Caco-2 (cell line): ENCODE data around the gene SPC25. TPM values are rescaled to one million over a fixed set of nuclear protein-coding genes. Genes with fewer than 3 reads are reported as not detected.

ENCODE experiments used
- BruUV-seq: library from RNA; stranded (reverse); fragments of 400-500 nt; replicated peaks from 2 replicates; lab custom pipeline; 2021; lab: Mats Ljungman, UMichigan
- CTCF ChIA-PET: fragments of 300-600 bp; sonication (Branson Sonifier 250); formaldehyde crosslinking; loops from one replicate; lab custom pipeline; 2022; ENCODE audit warnings: antibody characterized with exemption; lab: Charles Lee
- POLR2A ChIA-PET: fragments of 300-600 bp; sonication (Branson Sonifier 250); formaldehyde crosslinking; loops from one replicate; lab custom pipeline; 2022; ENCODE audit warnings: antibody characterized with exemption; lab: Charles Lee
- DNase-seq, 2 experiments: peaks; one replicate each; pipeline versions ENCODE4 v3.0.0 to v3.0.0-alpha.2; 2020 to 2022
- H3K27me3 ChIP-seq: replicated peaks from 2 replicates; pipeline ENCODE4 v1.6.0; 2011; ENCODE audit warnings: low read length; ENCODE audit not compliant: control insufficient read depth, insufficient read depth
- H3K36me3 ChIP-seq: 2 replicates; pipeline ENCODE4 v1.5.1; 2011; ENCODE audit warnings: low read length; ENCODE audit not compliant: control insufficient read depth, insufficient read depth
- H3K4me1 ChIP-seq: fragments of 250-450 bp; sonication (Bioruptor Pico); 2 replicates; pipeline ENCODE4 v1.5.1; 2020; ENCODE audit warnings: mild to moderate bottlenecking
- H3K4me3 ChIP-seq: 2 replicates; pipeline ENCODE4 v1.5.1; 2011; ENCODE audit warnings: low read depth, mild to moderate bottlenecking, control low read depth, low read length
- H3K9me3 ChIP-seq: fragments of 250-450 bp; sonication (Bioruptor Pico); 2 replicates; pipeline ENCODE4 v1.5.1; 2020; ENCODE audit warnings: mild to moderate bottlenecking, moderate library complexity
- H3K27ac Mint-ChIP-seq: one replicate; pipeline ENCODE4 v1.8.0; 2022; ENCODE audit warnings: mixed read lengths; ENCODE audit not compliant: unreplicated experiment
- H3K27me3 Mint-ChIP-seq: one replicate; pipeline ENCODE4 v1.8.0; 2022; ENCODE audit warnings: mixed read lengths; ENCODE audit not compliant: insufficient read depth, unreplicated experiment
- H3K36me3 Mint-ChIP-seq: one replicate; pipeline ENCODE4 v1.8.0; 2022; ENCODE audit warnings: mild to moderate bottlenecking, mixed read lengths; ENCODE audit not compliant: insufficient read depth, unreplicated experiment
- H3K4me1 Mint-ChIP-seq: one replicate; pipeline ENCODE4 v1.8.0; 2022; ENCODE audit warnings: low read depth, mixed read lengths; ENCODE audit not compliant: unreplicated experiment
- H3K4me3 Mint-ChIP-seq: one replicate; pipeline ENCODE4 v1.8.0; 2022; ENCODE audit warnings: mild to moderate bottlenecking, moderate library complexity, mixed read lengths; ENCODE audit not compliant: unreplicated experiment
- H3K9me3 Mint-ChIP-seq: one replicate; pipeline ENCODE4 v1.8.0; 2022; ENCODE audit warnings: mixed read lengths; ENCODE audit not compliant: unreplicated experiment
- intact Hi-C: fragments of 100-400 bp; cut with micrococcal nuclease; formaldehyde crosslinking; loops from one replicate; pipeline ENCODE4 v1.10.0; 2022; ENCODE audit not compliant: unreplicated experiment
- total RNA-seq: library from RNA; stranded (reverse); gene quantifications from 2 replicates; pipeline ENCODE4 v1.2.3, GENCODE V29; 2022
- TF ChIP-seq, protein P1 (sequence below), 2 experiments: fragments of 200-600 bp in 1 of 2; IDR thresholded peaks; 1 replicate in 1 of 2; 2 replicates in 1 of 2; pipeline versions ENCODE4 v1.5.1 to v1.8.0; 2011 to 2022; ENCODE audit warnings: antibody characterized with exemption in 1 of 2, control low read depth in 1 of 2, inconsistent platforms in 1 of 2, low read depth in 1 of 2, low read length in 1 of 2, mild to moderate bottlenecking in 1 of 2, moderate library complexity in 1 of 2; ENCODE audit not compliant: insufficient read depth in 1 of 2, severe bottlenecking in 1 of 2, unreplicated experiment in 1 of 2

The SPC25 gene
- total RNA-seq, 1 experiment from 2014 or later: 32.6 TPM

DNA sequence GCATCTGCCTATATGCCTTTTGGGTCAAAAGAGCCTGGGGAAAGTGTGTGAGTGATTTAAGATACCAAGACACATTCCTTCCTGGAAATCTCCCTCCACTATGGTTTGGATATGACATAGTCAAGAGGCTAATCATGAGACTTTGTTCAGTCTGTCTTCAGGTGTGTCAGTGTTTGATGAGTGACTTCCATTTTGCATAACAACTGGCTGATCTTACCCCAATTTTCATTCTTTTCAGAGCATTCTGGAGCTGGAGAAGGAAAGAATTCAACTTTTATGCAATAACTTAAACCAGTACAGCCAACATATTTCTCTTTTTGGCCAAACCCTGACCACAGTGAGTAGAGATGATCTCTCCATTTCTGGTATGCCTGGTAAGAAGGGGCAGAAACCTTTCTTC, 39.4 kb downstream of the SPC25 start:
- DNase-seq: no peak
- no peak overlapping the region for H3K4me3 Mint-ChIP-seq
- TF ChIP-seq, protein P1, sequence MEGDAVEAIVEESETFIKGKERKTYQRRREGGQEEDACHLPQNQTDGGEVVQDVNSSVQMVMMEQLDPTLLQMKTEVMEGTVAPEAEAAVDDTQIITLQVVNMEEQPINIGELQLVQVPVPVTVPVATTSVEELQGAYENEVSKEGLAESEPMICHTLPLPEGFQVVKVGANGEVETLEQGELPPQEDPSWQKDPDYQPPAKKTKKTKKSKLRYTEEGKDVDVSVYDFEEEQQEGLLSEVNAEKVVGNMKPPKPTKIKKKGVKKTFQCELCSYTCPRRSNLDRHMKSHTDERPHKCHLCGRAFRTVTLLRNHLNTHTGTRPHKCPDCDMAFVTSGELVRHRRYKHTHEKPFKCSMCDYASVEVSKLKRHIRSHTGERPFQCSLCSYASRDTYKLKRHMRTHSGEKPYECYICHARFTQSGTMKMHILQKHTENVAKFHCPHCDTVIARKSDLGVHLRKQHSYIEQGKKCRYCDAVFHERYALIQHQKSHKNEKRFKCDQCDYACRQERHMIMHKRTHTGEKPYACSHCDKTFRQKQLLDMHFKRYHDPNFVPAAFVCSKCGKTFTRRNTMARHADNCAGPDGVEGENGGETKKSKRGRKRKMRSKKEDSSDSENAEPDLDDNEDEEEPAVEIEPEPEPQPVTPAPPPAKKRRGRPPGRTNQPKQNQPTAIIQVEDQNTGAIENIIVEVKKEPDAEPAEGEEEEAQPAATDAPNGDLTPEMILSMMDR (IDR thresholded peaks at IDR 0.05; ENCODE audit: insufficient read depth in 1 of 2, low read depth in 1 of 2, low read length in 1 of 2, severe bottlenecking in 1 of 2, unreplicated experiment in 1 of 2): no peak
- ChIA-PET CTCF (no interaction called here), POLR2A (no interaction called here)
- H3K4me1 Mint-ChIP-seq: no peaks in the 10 kb centered on the region
- H3K27ac Mint-ChIP-seq: no peak overlapping the region
- H3K36me3 Mint-ChIP-seq: peaks cover 30% of the 10 kb centered on the region
- Histone ChIP-seq H3K4me3 (no peak overlapping the region), H3K27me3 (no peaks in the 10 kb centered on the region), H3K36me3 (no peaks in the 10 kb centered on the region), H3K4me1 (no peaks in the 10 kb centered on the region), H3K9me3 (no peaks in the 10 kb centered on the region)
- BruUV-seq: no TSS peak
- no peaks in the 10 kb centered on the region for H3K27me3 Mint-ChIP-seq
- intact Hi-C loops: no loop called here
- no peaks in the 10 kb centered on the region for H3K9me3 Mint-ChIP-seq

DNA sequence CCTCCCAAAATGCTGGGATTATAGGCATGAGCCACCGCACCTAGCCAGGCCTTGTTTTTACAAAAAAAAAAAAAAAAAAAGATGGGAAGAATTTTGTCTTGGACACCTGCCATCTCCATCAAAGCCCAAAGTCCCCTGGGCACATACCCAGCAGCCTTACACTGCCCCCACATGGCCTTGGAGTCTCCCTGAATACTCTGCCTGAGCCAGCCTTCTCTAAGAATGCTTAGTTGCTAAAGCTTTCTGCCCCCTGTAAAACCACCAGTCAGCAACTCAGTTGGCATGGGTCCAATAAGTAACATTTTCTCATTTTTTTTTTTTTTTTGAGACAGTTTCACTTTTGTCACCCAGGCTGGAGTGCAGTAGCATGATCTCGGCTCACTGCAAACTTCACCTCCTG, 40.6 kb downstream of the SPC25 start:
- TF ChIP-seq, protein P1 (IDR thresholded peaks at IDR 0.05; ENCODE audit: insufficient read depth in 1 of 2, low read depth in 1 of 2, low read length in 1 of 2, severe bottlenecking in 1 of 2, unreplicated experiment in 1 of 2): peak in 1 of 2 experiments; percentile 42
- H3K27ac Mint-ChIP-seq: no peak overlapping the region
- ChIA-PET CTCF (interaction anchor here (0.6 kb wide), 1 partner anchor 310 kb away, joined by 3 read pairs; no protein-coding TSS in a partner anchor), POLR2A (no interaction called here)
- H3K4me3 ChIP-seq: no peak overlapping the region
- no peaks in the 10 kb centered on the region for H3K27me3 Mint-ChIP-seq
- H3K9me3 ChIP-seq: no peaks in the 10 kb centered on the region
- intact Hi-C loops: loop anchor here (1.0 to 5.0 kb wide), 2 partner anchors 76 to 502 kb away; no protein-coding TSS in a partner anchor
- H3K4me1 Mint-ChIP-seq: no peaks in the 10 kb centered on the region
- no peaks in the 10 kb centered on the region for H3K9me3 Mint-ChIP-seq
- no peaks in the 10 kb centered on the region for H3K4me1 ChIP-seq
- H3K36me3 ChIP-seq: no peaks in the 10 kb centered on the region
- H3K36me3 Mint-ChIP-seq: peaks cover 35% of the 10 kb centered on the region
- H3K27me3 ChIP-seq: no peaks in the 10 kb centered on the region
- DNase-seq: peak; percentile 43 to 44
- H3K4me3 Mint-ChIP-seq: no peak overlapping the region
- BruUV-seq: no TSS peak

DNA sequence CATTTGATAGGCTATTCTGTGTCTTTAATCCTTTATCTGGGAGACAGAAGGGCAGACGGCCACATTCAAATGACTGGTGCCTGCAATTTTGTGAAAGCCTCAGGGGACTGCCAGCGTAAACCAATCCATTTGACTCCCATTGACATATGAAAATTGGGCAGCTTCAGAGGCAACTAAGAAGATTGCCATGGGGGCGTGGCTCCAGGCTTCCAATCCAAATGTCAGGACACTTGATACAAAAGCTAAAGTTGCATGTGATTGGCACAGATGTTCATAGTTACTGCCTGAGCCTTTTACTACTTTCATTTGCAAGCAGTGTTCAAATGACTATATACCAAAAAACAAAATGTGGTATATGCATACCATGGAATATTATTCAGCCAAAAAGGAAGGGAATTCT, 42.0 kb downstream of the SPC25 start:
- Mint-ChIP-seq H3K4me1 (no peaks in the 10 kb centered on the region), H3K27ac (no peak overlapping the region), H3K9me3 (no peaks in the 10 kb centered on the region), H3K36me3 (peaks cover 25% of the 10 kb centered on the region), H3K4me3 (no peak overlapping the region), H3K27me3 (no peaks in the 10 kb centered on the region)
- TF ChIP-seq, protein P1 (IDR thresholded peaks at IDR 0.05; ENCODE audit: insufficient read depth in 1 of 2, low read depth in 1 of 2, low read length in 1 of 2, severe bottlenecking in 1 of 2, unreplicated experiment in 1 of 2): no peak
- Histone ChIP-seq H3K9me3 (no peaks in the 10 kb centered on the region), H3K4me1 (no peaks in the 10 kb centered on the region), H3K27me3 (no peaks in the 10 kb centered on the region), H3K4me3 (no peak overlapping the region), H3K36me3 (no peaks in the 10 kb centered on the region)
- no TSS peak for BruUV-seq
- ChIA-PET CTCF (no interaction called here), POLR2A (no interaction called here)
- DNase-seq: no peak
- intact Hi-C loops: loop anchor here (5.0 kb wide), 1 partner anchor 501 kb away; no protein-coding TSS in a partner anchor
